GM23338 (cell line): ENCODE results near the gene F7. TPM values are rescaled to one million over a fixed set of nuclear protein-coding genes. Genes with fewer than 3 reads are reported as not detected.

Experiments
- ATAC-seq: fragments of 200-7000 bp; cut with Tn5 transposase; 3 replicates; pipeline ENCODE4 v1.9.1; 2020
- DNase-seq: peaks from one replicate; pipeline ENCODE4 v3.0.0-alpha.2; 2015; ENCODE audit warnings: low spot score
- H2AFZ ChIP-seq: fragments of 200-600 bp; sonication (generic); 2 replicates; pipeline ENCODE4 v1.8.0; 2016; ENCODE audit warnings: antibody characterized with exemption, mild to moderate bottlenecking, moderate library complexity
- H3F3A ChIP-seq: fragments of 200-600 bp; sonication (generic); replicated peaks from 2 replicates; pipeline ENCODE4 v1.8.0; 2017; ENCODE audit warnings: antibody characterized with exemption, mixed run types, low read depth
- H3K27ac ChIP-seq: fragments of 200-600 bp; sonication (generic); 2 replicates; pipeline ENCODE4 v1.6.1; 2016; ENCODE audit warnings: low read depth
- H3K27me3 ChIP-seq: fragments of 200-600 bp; sonication (generic); 2 replicates; pipeline ENCODE4 v1.8.0; 2016; ENCODE audit warnings: mild to moderate bottlenecking, mixed run types, moderate library complexity; ENCODE audit not compliant: insufficient read depth
- H3K36me3 ChIP-seq: fragments of 200-600 bp; sonication (generic); 2 replicates; pipeline ENCODE4 v1.8.0; 2016; ENCODE audit warnings: mild to moderate bottlenecking; ENCODE audit not compliant: insufficient read depth
- H3K4me1 ChIP-seq: fragments of 200-600 bp; sonication (generic); 2 replicates; pipeline ENCODE4 v1.8.0; 2016; ENCODE audit warnings: mild to moderate bottlenecking, moderate library complexity; ENCODE audit not compliant: insufficient read depth
- H3K4me2 ChIP-seq: fragments of 200-600 bp; sonication (generic); 2 replicates; pipeline ENCODE4 v1.7.1; 2017; ENCODE audit warnings: mixed run types
- H3K4me3 ChIP-seq: fragments of 200-600 bp; sonication (generic); 2 replicates; pipeline ENCODE4 v1.6.1; 2016; ENCODE audit warnings: mixed run types
- H3K79me2 ChIP-seq: fragments of 200-600 bp; sonication (generic); replicated peaks from 2 replicates; pipeline ENCODE4 v1.8.0; 2017; ENCODE audit warnings: mild to moderate bottlenecking; ENCODE audit not compliant: insufficient read depth
- H3K9me2 ChIP-seq: fragments of 200-600 bp; sonication (generic); 2 replicates; pipeline ENCODE4 v1.8.0; 2017; ENCODE audit not compliant: insufficient read depth
- H4K20me1 ChIP-seq: fragments of 200-600 bp; sonication (generic); replicated peaks from 2 replicates; pipeline ENCODE4 v1.8.0; 2017; ENCODE audit warnings: mild to moderate bottlenecking; ENCODE audit not compliant: insufficient read depth
- H3K27ac Mint-ChIP-seq: 2 replicates; pipeline ENCODE4 v1.8.0; 2020; ENCODE audit warnings: inconsistent platforms, mild to moderate bottlenecking, moderate library complexity, mixed read lengths
- H3K27me3 Mint-ChIP-seq: 3 replicates; pipeline ENCODE4 v1.8.0; 2022; ENCODE audit warnings: low read depth, mild to moderate bottlenecking, moderate library complexity, mixed read lengths, inconsistent platforms; ENCODE audit not compliant: insufficient read depth, poor library complexity
- H3K36me3 Mint-ChIP-seq: 3 replicates; pipeline ENCODE4 v1.8.0; 2021; ENCODE audit warnings: low read depth, mild to moderate bottlenecking, inconsistent platforms, moderate library complexity, mixed read lengths
- H3K4me1 Mint-ChIP-seq: 3 replicates; pipeline ENCODE4 v1.8.0; 2020; ENCODE audit warnings: mild to moderate bottlenecking, inconsistent platforms, mixed read lengths
- H3K4me3 Mint-ChIP-seq: 3 replicates; pipeline ENCODE4 v1.8.0; 2021; ENCODE audit warnings: moderate library complexity, mild to moderate bottlenecking, inconsistent platforms, mixed read lengths
- H3K9me3 Mint-ChIP-seq: 3 replicates; pipeline ENCODE4 v1.8.0; 2020; ENCODE audit warnings: moderate library complexity, mild to moderate bottlenecking, inconsistent platforms, mixed read lengths
- CREB1 ChIP-seq: fragments of 250-450 bp; sonication (Bioruptor Pico); IDR thresholded peaks from 2 replicates; pipeline ENCODE4 v1.5.0; 2020; ENCODE audit warnings: low read depth, mild to moderate bottlenecking, moderate library complexity
- EZH2 ChIP-seq: fragments of 200-600 bp; sonication (generic); IDR thresholded peaks from one replicate; pipeline ENCODE4 v1.8.0; 2017; ENCODE audit warnings: antibody characterized with exemption, mild to moderate bottlenecking, low read depth; ENCODE audit not compliant: unreplicated experiment
- EZH2phosphoT487 ChIP-seq: fragments of 200-600 bp; sonication (generic); IDR thresholded peaks from one replicate; pipeline ENCODE4 v1.8.1; 2018; ENCODE audit warnings: antibody characterized with exemption; ENCODE audit not compliant: unreplicated experiment
- JUNB ChIP-seq: IDR thresholded peaks from one replicate; pipeline ENCODE4 v1.6.1; 2016; ENCODE audit warnings: antibody characterized with exemption; ENCODE audit not compliant: unreplicated experiment
- NANOG ChIP-seq: IDR thresholded peaks from 2 replicates; pipeline ENCODE4 v1.6.1; 2016; ENCODE audit warnings: antibody characterized with exemption, borderline replicate concordance
- POLR2AphosphoS5 ChIP-seq: IDR thresholded peaks from 2 replicates; pipeline ENCODE4 v1.6.1; 2016; ENCODE audit warnings: antibody characterized with exemption, low read depth
- REST ChIP-seq: IDR thresholded peaks from one replicate; pipeline ENCODE4 v1.6.1; 2018; ENCODE audit warnings: antibody characterized with exemption; ENCODE audit not compliant: unreplicated experiment
- STAT1 ChIP-seq: IDR thresholded peaks from one replicate; pipeline ENCODE4 v1.6.1; 2016; ENCODE audit warnings: antibody characterized with exemption; ENCODE audit not compliant: unreplicated experiment
- ZNF114 ChIP-seq: fragments of 250-450 bp; sonication (Bioruptor Pico); IDR thresholded peaks from 2 replicates; pipeline ENCODE4 v1.5.0; 2020; ENCODE audit warnings: mild to moderate bottlenecking, moderate library complexity
- ZNF331 ChIP-seq: fragments of 250-450 bp; sonication (Bioruptor Pico); IDR thresholded peaks from 2 replicates; pipeline ENCODE4 v1.5.0; 2020; ENCODE audit warnings: low read depth, mild to moderate bottlenecking, moderate library complexity
- polyA plus RNA-seq: library from polyadenylated mRNA; unstranded; fragments of >200 nt; fragmentation: Nextera tagmentation; extraction: Ambion mirVana; gene quantifications from 2 replicates; pipeline ENCODE4 v1.2.1, GENCODE V29; 2016
- total RNA-seq: library from RNA; depleted of rRNA; stranded (reverse); fragments of >200 nt; shearing (Covaris generic); gene quantifications from 2 replicates; pipeline ENCODE4 v1.2.3, GENCODE V29; 2014
- TF ChIP-seq, protein P1 (sequence below), 2 experiments: fragments of 200-600 bp in 1 of 2; sonication (generic) in 1 of 2; conservative IDR thresholded peaks; 2 replicates each; pipeline versions ENCODE4 v1.5.1 to v1.6.1; 2016 to 2017; ENCODE audit warnings: antibody characterized with exemption in 2 of 2, low read depth in 2 of 2, mild to moderate bottlenecking in 2 of 2, moderate library complexity in 1 of 2
- TF ChIP-seq, protein P2 (sequence below): IDR thresholded peaks from 2 replicates; pipeline ENCODE4 v1.6.1; 2016; ENCODE audit warnings: antibody characterized with exemption
- TF ChIP-seq, protein P3 (sequence below): fragments of 250-450 bp; sonication (Bioruptor Pico); IDR thresholded peaks from 2 replicates; pipeline ENCODE4 v1.5.0; 2020; ENCODE audit warnings: mild to moderate bottlenecking, moderate library complexity

Gene F7
- total and polyA plus RNA-seq, 2 experiments from 2014 or later = 0.16 to 0.24 TPM

GRCh38 chr13:113070855-113071254 lies 34.7 kb upstream of the F7 start:
- no peak overlapping the region for H2AFZ ChIP-seq
- no peaks in the 10 kb centered on the region; the same call in 2 of the 3 replicates for H3K36me3 Mint-ChIP-seq
- H3K4me2 ChIP-seq = no peak overlapping the region
- no peak overlapping the region for H3K27ac Mint-ChIP-seq
- peaks cover 6% of the 10 kb centered on the region for H3K27me3 Mint-ChIP-seq
- TF ChIP-seq, protein P1, sequence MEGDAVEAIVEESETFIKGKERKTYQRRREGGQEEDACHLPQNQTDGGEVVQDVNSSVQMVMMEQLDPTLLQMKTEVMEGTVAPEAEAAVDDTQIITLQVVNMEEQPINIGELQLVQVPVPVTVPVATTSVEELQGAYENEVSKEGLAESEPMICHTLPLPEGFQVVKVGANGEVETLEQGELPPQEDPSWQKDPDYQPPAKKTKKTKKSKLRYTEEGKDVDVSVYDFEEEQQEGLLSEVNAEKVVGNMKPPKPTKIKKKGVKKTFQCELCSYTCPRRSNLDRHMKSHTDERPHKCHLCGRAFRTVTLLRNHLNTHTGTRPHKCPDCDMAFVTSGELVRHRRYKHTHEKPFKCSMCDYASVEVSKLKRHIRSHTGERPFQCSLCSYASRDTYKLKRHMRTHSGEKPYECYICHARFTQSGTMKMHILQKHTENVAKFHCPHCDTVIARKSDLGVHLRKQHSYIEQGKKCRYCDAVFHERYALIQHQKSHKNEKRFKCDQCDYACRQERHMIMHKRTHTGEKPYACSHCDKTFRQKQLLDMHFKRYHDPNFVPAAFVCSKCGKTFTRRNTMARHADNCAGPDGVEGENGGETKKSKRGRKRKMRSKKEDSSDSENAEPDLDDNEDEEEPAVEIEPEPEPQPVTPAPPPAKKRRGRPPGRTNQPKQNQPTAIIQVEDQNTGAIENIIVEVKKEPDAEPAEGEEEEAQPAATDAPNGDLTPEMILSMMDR (conservative IDR thresholded peaks at IDR 0.05; ENCODE audit: low read depth in 2 of 2) = no peak
- no peak for TF ChIP-seq EZH2
- no peak for TF ChIP-seq POLR2AphosphoS5
- TF ChIP-seq ZNF114 (CRISPR knock-in tag) = no peak
- no peak for TF ChIP-seq REST
- no peak for TF ChIP-seq JUNB
- TF ChIP-seq NANOG = no peak
- TF ChIP-seq CREB1 (CRISPR knock-in tag) = no peak
- TF ChIP-seq, protein P2, sequence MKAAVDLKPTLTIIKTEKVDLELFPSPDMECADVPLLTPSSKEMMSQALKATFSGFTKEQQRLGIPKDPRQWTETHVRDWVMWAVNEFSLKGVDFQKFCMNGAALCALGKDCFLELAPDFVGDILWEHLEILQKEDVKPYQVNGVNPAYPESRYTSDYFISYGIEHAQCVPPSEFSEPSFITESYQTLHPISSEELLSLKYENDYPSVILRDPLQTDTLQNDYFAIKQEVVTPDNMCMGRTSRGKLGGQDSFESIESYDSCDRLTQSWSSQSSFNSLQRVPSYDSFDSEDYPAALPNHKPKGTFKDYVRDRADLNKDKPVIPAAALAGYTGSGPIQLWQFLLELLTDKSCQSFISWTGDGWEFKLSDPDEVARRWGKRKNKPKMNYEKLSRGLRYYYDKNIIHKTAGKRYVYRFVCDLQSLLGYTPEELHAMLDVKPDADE = no peak
- no peak for TF ChIP-seq EZH2phosphoT487
- no peak for TF ChIP-seq ZNF331 (CRISPR knock-in tag)
- TF ChIP-seq, protein P3, sequence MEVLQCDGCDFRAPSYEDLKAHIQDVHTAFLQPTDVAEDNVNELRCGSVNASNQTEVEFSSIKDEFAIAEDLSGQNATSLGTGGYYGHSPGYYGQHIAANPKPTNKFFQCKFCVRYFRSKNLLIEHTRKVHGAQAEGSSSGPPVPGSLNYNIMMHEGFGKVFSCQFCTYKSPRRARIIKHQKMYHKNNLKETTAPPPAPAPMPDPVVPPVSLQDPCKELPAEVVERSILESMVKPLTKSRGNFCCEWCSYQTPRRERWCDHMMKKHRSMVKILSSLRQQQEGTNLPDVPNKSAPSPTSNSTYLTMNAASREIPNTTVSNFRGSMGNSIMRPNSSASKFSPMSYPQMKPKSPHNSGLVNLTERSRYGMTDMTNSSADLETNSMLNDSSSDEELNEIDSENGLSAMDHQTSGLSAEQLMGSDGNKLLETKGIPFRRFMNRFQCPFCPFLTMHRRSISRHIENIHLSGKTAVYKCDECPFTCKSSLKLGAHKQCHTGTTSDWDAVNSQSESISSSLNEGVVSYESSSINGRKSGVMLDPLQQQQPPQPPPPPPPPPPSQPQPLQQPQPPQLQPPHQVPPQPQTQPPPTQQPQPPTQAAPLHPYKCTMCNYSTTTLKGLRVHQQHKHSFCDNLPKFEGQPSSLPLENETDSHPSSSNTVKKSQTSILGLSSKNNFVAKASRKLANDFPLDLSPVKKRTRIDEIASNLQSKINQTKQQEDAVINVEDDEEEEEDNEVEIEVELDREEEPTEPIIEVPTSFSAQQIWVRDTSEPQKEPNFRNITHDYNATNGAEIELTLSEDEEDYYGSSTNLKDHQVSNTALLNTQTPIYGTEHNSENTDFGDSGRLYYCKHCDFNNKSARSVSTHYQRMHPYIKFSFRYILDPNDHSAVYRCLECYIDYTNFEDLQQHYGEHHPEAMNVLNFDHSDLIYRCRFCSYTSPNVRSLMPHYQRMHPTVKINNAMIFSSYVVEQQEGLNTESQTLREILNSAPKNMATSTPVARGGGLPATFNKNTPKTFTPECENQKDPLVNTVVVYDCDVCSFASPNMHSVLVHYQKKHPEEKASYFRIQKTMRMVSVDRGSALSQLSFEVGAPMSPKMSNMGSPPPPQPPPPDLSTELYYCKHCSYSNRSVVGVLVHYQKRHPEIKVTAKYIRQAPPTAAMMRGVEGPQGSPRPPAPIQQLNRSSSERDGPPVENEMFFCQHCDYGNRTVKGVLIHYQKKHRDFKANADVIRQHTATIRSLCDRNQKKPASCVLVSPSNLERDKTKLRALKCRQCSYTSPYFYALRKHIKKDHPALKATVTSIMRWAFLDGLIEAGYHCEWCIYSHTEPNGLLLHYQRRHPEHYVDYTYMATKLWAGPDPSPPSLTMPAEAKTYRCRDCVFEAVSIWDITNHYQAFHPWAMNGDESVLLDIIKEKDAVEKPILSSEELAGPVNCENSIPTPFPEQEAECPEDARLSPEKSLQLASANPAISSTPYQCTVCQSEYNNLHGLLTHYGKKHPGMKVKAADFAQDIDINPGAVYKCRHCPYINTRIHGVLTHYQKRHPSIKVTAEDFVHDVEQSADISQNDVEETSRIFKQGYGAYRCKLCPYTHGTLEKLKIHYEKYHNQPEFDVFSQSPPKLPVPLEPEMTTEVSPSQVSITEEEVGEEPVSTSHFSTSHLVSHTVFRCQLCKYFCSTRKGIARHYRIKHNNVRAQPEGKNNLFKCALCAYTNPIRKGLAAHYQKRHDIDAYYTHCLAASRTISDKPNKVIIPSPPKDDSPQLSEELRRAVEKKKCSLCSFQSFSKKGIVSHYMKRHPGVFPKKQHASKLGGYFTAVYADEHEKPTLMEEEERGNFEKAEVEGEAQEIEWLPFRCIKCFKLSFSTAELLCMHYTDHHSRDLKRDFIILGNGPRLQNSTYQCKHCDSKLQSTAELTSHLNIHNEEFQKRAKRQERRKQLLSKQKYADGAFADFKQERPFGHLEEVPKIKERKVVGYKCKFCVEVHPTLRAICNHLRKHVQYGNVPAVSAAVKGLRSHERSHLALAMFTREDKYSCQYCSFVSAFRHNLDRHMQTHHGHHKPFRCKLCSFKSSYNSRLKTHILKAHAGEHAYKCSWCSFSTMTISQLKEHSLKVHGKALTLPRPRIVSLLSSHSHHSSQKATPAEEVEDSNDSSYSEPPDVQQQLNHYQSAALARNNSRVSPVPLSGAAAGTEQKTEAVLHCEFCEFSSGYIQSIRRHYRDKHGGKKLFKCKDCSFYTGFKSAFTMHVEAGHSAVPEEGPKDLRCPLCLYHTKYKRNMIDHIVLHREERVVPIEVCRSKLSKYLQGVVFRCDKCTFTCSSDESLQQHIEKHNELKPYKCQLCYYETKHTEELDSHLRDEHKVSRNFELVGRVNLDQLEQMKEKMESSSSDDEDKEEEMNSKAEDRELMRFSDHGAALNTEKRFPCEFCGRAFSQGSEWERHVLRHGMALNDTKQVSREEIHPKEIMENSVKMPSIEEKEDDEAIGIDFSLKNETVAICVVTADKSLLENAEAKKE (CRISPR knock-in tag) = no peak
- TF ChIP-seq STAT1 = no peak
- H3F3A ChIP-seq = no peaks in the 10 kb centered on the region
- H3K9me2 ChIP-seq = no peaks in the 10 kb centered on the region
- H3K79me2 ChIP-seq = no peaks in the 10 kb centered on the region
- H3K4me1 ChIP-seq = no peaks in the 10 kb centered on the region
- no peaks in the 10 kb centered on the region for H4K20me1 ChIP-seq
- H3K4me1 Mint-ChIP-seq = peaks cover 8% of the 10 kb centered on the region; the same call in 2 of the 3 replicates
- H3K9me3 Mint-ChIP-seq = no peaks in the 10 kb centered on the region
- no peak for DNase-seq
- ATAC-seq = no peak
- H3K36me3 ChIP-seq = no peaks in the 10 kb centered on the region
- H3K27me3 ChIP-seq = no peaks in the 10 kb centered on the region
- no peak overlapping the region for H3K4me3 Mint-ChIP-seq
- 0 out of 2 replicates have a peak overlapping the region, but pooled peaks have one; percentile 32 for H3K27ac ChIP-seq
- H3K4me3 ChIP-seq = no peak overlapping the region
